WERI-Rb-1 (cell line): ENCODE data around the gene OR9Q1.

Experiments used
- DNase-seq: peaks from one replicate; pipeline ENCODE4 v3.0.0-alpha.2; 2020
- H3K27ac ChIP-seq: fragments of 250-450 bp; sonication (Bioruptor Pico); 2 replicates; pipeline ENCODE4 v1.5.1; 2020; ENCODE audit warnings: mild to moderate bottlenecking, moderate library complexity
- H3K27me3 ChIP-seq: fragments of 250-450 bp; sonication (Bioruptor Pico); 2 replicates; pipeline ENCODE4 v1.5.1; 2021; ENCODE audit warnings: mild to moderate bottlenecking, low read depth, moderate library complexity; ENCODE audit not compliant: insufficient read depth, severe bottlenecking
- H3K36me3 ChIP-seq: fragments of 250-450 bp; sonication (Bioruptor Pico); 2 replicates; pipeline ENCODE4 v1.5.1; 2020; ENCODE audit warnings: mild to moderate bottlenecking, moderate library complexity
- H3K4me3 ChIP-seq: 2 replicates; pipeline ENCODE4 v1.5.1; 2011; ENCODE audit warnings: low read depth, mild to moderate bottlenecking, control low read depth, low read length
- H3K9me3 ChIP-seq: fragments of 250-450 bp; sonication (Bioruptor Pico); 2 replicates; pipeline ENCODE4 v1.5.1; 2021; ENCODE audit warnings: mild to moderate bottlenecking, moderate library complexity; ENCODE audit not compliant: severe bottlenecking
- CTCF ChIP-seq: IDR thresholded peaks from 2 replicates; pipeline ENCODE4 v1.5.1; 2011; ENCODE audit warnings: low read depth, mild to moderate bottlenecking, control low read depth, inconsistent platforms, low read length

Gene OR9Q1

GRCh38 chr11:58043379-58043778, 19.7 kb downstream of the OR9Q1 start:
- Histone ChIP-seq H3K36me3 (no peaks in the 10 kb centered on the region), H3K27ac (no peak overlapping the region), H3K4me3 (no peak overlapping the region), H3K27me3 (peaks cover 44% of the 10 kb centered on the region), H3K9me3 (no peaks in the 10 kb centered on the region)
- TF ChIP-seq CTCF: no peak
- DNase-seq: no peak

GRCh38 chr11:58046231-58046630, 22.6 kb downstream of the OR9Q1 start:
- Histone ChIP-seq H3K27me3 (peaks cover 37% of the 10 kb centered on the region), H3K9me3 (no peaks in the 10 kb centered on the region), H3K27ac (no peak overlapping the region), H3K4me3 (no peak overlapping the region), H3K36me3 (no peaks in the 10 kb centered on the region)
- TF ChIP-seq CTCF: no peak
- no peak for DNase-seq

- no peak overlapping the region for H3K4me3 ChIP-seq
- DNase-seq: no peak
- no peaks in the 10 kb centered on the region for H3K36me3 ChIP-seq
- H3K27me3 ChIP-seq: peaks cover 32% of the 10 kb centered on the region
- TF ChIP-seq CTCF: no peak
- H3K9me3 ChIP-seq: no peaks in the 10 kb centered on the region
- no peak overlapping the region for H3K27ac ChIP-seq
Observed at GRCh38 chr11:58047818-58048217, 24.1 kb downstream of the OR9Q1 start.

- no peaks in the 10 kb centered on the region for H3K36me3 ChIP-seq
- DNase-seq: no peak
- no peak overlapping the region for H3K27ac ChIP-seq
- no peaks in the 10 kb centered on the region for H3K9me3 ChIP-seq
- H3K4me3 ChIP-seq: no peak overlapping the region
- TF ChIP-seq CTCF: no peak
- peaks cover 34% of the 10 kb centered on the region for H3K27me3 ChIP-seq
Observed at GRCh38 chr11:58055806-58056401, 32.2 kb downstream of the OR9Q1 start.

- no peaks in the 10 kb centered on the region for H3K36me3 ChIP-seq
- H3K9me3 ChIP-seq: no peaks in the 10 kb centered on the region
- H3K27me3 ChIP-seq: peaks cover 49% of the 10 kb centered on the region
- H3K4me3 ChIP-seq: no peak overlapping the region
- DNase-seq: no peak
- H3K27ac ChIP-seq: no peak overlapping the region
- no peak for TF ChIP-seq CTCF
Observed at GRCh38 chr11:58057481-58057880, 33.8 kb downstream of the OR9Q1 start.
